HepG2 (cell line): ENCODE measurements around the gene EPB41L2. TPM values are rescaled to one million over a fixed set of nuclear protein-coding genes. Genes with fewer than 3 reads are reported as not detected.
A peak's percentile ranks its signal among the peaks of the same experiment; 100 is the strongest.

Experiments used
- E2F2 ChIP-seq: sonication (generic); formaldehyde crosslinking; IDR thresholded peaks from 2 replicates; pipeline ENCODE4 v1.4.0; 2020; ENCODE audit warnings: missing genetic modification reagents, borderline replicate concordance
- EHMT2 ChIP-seq: fragments of 200-600 bp; sonication (generic); IDR thresholded peaks from 2 replicates; pipeline ENCODE4 v1.7.0; 2017; ENCODE audit warnings: antibody characterized with exemption, low read depth, low read length, borderline replicate concordance
- GPN1 ChIP-seq: sonication (generic); formaldehyde crosslinking; IDR thresholded peaks from 2 replicates; pipeline ENCODE4 v1.5.1; 2020; ENCODE audit warnings: missing genetic modification reagents, borderline replicate concordance
- KLF15 ChIP-seq: sonication (generic); formaldehyde crosslinking; IDR thresholded peaks from 2 replicates; pipeline ENCODE4 v1.8.1; 2023; ENCODE audit warnings: borderline replicate concordance, mild to moderate bottlenecking, inconsistent platforms, missing genetic modification reagents, mixed read lengths
- MAFG ChIP-seq: sonication (generic); formaldehyde crosslinking; IDR thresholded peaks from 2 replicates; pipeline ENCODE4 v1.5.1; 2020; ENCODE audit warnings: mild to moderate bottlenecking, missing genetic modification reagents
- NCOA2 ChIP-seq: sonication (generic); formaldehyde crosslinking; IDR thresholded peaks from 2 replicates; pipeline ENCODE4 v1.8.0; 2022; ENCODE audit warnings: inconsistent platforms
- REPIN1 ChIP-seq: sonication (generic); formaldehyde crosslinking; IDR thresholded peaks from 2 replicates; pipeline ENCODE4 v1.8.0; 2022; ENCODE audit warnings: missing genetic modification reagents, low read depth, mild to moderate bottlenecking, borderline replicate concordance
- SNAPC2 ChIP-seq: sonication (generic); formaldehyde crosslinking; IDR thresholded peaks from 2 replicates; pipeline ENCODE4 v1.8.1; 2022; ENCODE audit warnings: mild to moderate bottlenecking, missing genetic modification reagents
- SOX6 ChIP-seq, 2 experiments: fragments of 450-650 bp in 1 of 2; sonication (generic) in 1 of 2; formaldehyde crosslinking in 1 of 2; IDR thresholded peaks; 2 replicates each; pipeline versions ENCODE4 v1.4.0 to v1.6.1; 2017 to 2020; ENCODE audit warnings: antibody characterized with exemption in 1 of 2, mild to moderate bottlenecking in 1 of 2, missing genetic modification reagents in 1 of 2
- SRSF4 ChIP-seq: fragments of 200-400 bp; formaldehyde crosslinking; IDR thresholded peaks from one replicate; pipeline ENCODE4 v1.6.1; 2018; ENCODE audit warnings: mild to moderate bottlenecking, low read depth, low read length, moderate library complexity; ENCODE audit not compliant: poor library complexity, severe bottlenecking
- STAT5B ChIP-seq: sonication (generic); formaldehyde crosslinking; IDR thresholded peaks from 2 replicates; pipeline ENCODE4 v1.4.0; 2020; ENCODE audit warnings: missing genetic modification reagents
- ZBTB25 ChIP-seq: IDR thresholded peaks from 2 replicates; pipeline ENCODE4 v1.6.1; 2018; ENCODE audit warnings: missing genetic modification reagents
- ZBTB38 ChIP-seq: sonication (generic); formaldehyde crosslinking; IDR thresholded peaks from 2 replicates; pipeline ENCODE4 v1.5.1; 2020; ENCODE audit warnings: mild to moderate bottlenecking, missing genetic modification reagents
- ZNF3 ChIP-seq: IDR thresholded peaks from 2 replicates; pipeline ENCODE4 v1.7.0; 2017; ENCODE audit warnings: inconsistent platforms
- polyA plus RNA-seq, 8 experiments: library from polyadenylated mRNA; depleted of rRNA in 3 of 8; stranded (reverse) in 7 of 8; unstranded in 1 of 8; fragments of >200 nt; fragmentation: Illumina TruSeq in 4 of 8; extraction: Trizol in 4 of 8; gene quantifications; 2 replicates each; pipeline versions ENCODE4 v1.2.1 to v1.2.3, GENCODE V29; 2011 to 2016; ENCODE audit warnings: low read depth in 4 of 8, missing spikeins in 1 of 8, mixed read lengths in 1 of 8; ENCODE audit not compliant: insufficient read depth in 1 of 8
- total RNA-seq, 5 experiments: library from RNA; depleted of rRNA; stranded (reverse); fragments of >200 nt; fragmentation: Illumina TruSeq; extraction: Trizol; gene quantifications; 2 replicates each; pipeline ENCODE4 v1.2.3, GENCODE V29; 2016; ENCODE audit warnings: low read depth in 1 of 5
- TF ChIP-seq, protein P1 (sequence below): sonication (generic); formaldehyde crosslinking; IDR thresholded peaks from 2 replicates; pipeline ENCODE4 v1.4.0; 2020; ENCODE audit warnings: missing genetic modification reagents
- TF ChIP-seq, protein P2 (sequence below): sonication (generic); formaldehyde crosslinking; IDR thresholded peaks from 2 replicates; pipeline ENCODE4 v1.4.0; 2020; ENCODE audit warnings: low read depth, missing genetic modification reagents
- TF ChIP-seq, protein P3 (sequence below): sonication (generic); formaldehyde crosslinking; IDR thresholded peaks from 2 replicates; pipeline ENCODE4 v1.4.0; 2020; ENCODE audit warnings: missing genetic modification reagents

Gene EPB41L2
- total and polyA plus RNA-seq, 2 of the 13 experiments (the other 11 are each of a cell fraction or from before 2014, with no cell fraction given) = 41.7 to 56.4 TPM

DNA sequence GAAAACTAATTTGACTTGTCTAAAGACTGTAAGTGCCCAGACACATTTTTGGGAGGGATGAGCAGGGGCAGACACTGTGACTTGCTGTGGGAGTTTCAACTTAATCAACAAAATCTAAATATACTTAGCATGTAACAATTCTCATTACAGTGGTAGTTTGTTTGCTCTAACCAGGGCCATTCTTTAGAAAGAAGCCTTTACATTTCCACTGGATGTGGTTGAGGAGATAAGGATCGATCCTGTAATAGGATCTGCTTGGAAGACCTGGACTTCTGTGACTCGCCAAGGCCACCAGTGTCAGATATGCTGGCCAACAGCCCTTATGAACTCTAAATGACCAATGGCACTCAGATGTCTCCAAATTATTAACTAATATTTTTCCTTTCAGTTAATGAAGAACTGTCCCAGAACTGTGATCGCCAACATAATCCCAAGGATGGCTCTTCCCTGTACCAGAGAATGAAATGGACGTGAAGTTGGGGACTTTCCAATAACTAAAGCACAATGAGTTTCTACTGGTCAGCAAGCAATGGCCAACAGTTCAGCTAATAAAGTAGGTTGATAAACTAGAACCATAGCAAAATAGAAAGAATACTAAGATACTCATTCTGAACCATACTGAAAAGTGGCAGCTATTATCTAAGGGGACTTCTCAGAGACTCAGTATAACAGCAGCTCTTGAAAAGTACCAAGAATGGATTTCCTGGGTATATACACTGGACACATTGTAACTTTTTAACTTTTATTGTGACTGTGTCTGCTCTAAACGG lies 228.4 kb downstream of the EPB41L2 start (continued):
- TF ChIP-seq, protein P1, sequence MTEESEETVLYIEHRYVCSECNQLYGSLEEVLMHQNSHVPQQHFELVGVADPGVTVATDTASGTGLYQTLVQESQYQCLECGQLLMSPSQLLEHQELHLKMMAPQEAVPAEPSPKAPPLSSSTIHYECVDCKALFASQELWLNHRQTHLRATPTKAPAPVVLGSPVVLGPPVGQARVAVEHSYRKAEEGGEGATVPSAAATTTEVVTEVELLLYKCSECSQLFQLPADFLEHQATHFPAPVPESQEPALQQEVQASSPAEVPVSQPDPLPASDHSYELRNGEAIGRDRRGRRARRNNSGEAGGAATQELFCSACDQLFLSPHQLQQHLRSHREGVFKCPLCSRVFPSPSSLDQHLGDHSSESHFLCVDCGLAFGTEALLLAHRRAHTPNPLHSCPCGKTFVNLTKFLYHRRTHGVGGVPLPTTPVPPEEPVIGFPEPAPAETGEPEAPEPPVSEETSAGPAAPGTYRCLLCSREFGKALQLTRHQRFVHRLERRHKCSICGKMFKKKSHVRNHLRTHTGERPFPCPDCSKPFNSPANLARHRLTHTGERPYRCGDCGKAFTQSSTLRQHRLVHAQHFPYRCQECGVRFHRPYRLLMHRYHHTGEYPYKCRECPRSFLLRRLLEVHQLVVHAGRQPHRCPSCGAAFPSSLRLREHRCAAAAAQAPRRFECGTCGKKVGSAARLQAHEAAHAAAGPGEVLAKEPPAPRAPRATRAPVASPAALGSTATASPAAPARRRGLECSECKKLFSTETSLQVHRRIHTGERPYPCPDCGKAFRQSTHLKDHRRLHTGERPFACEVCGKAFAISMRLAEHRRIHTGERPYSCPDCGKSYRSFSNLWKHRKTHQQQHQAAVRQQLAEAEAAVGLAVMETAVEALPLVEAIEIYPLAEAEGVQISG (CRISPR knock-in tag) = peak; percentile 32; the same call in 1 of the 2 replicates
- TF ChIP-seq, protein P2, sequence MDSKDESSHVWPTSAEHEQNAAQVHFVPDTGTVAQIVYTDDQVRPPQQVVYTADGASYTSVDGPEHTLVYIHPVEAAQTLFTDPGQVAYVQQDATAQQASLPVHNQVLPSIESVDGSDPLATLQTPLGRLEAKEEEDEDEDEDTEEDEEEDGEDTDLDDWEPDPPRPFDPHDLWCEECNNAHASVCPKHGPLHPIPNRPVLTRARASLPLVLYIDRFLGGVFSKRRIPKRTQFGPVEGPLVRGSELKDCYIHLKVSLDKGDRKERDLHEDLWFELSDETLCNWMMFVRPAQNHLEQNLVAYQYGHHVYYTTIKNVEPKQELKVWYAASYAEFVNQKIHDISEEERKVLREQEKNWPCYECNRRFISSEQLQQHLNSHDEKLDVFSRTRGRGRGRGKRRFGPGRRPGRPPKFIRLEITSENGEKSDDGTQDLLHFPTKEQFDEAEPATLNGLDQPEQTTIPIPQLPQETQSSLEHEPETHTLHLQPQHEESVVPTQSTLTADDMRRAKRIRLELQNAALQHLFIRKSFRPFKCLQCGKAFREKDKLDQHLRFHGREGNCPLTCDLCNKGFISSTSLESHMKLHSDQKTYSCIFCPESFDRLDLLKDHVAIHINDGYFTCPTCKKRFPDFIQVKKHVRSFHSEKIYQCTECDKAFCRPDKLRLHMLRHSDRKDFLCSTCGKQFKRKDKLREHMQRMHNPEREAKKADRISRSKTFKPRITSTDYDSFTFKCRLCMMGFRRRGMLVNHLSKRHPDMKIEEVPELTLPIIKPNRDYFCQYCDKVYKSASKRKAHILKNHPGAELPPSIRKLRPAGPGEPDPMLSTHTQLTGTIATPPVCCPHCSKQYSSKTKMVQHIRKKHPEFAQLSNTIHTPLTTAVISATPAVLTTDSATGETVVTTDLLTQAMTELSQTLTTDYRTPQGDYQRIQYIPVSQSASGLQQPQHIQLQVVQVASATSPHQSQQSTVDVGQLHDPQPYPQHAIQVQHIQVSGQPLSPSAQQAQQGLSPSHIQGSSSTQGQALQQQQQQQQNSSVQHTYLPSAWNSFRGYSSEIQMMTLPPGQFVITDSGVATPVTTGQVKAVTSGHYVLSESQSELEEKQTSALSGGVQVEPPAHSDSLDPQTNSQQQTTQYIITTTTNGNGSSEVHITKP (CRISPR knock-in tag) = no peak
- TF ChIP-seq ZNF3 (CRISPR knock-in tag) = no peak
- TF ChIP-seq ZBTB25 (CRISPR knock-in tag) = 0 out of 2 replicates have a peak, but pooled peaks have one; percentile 33
- TF ChIP-seq, protein P3, sequence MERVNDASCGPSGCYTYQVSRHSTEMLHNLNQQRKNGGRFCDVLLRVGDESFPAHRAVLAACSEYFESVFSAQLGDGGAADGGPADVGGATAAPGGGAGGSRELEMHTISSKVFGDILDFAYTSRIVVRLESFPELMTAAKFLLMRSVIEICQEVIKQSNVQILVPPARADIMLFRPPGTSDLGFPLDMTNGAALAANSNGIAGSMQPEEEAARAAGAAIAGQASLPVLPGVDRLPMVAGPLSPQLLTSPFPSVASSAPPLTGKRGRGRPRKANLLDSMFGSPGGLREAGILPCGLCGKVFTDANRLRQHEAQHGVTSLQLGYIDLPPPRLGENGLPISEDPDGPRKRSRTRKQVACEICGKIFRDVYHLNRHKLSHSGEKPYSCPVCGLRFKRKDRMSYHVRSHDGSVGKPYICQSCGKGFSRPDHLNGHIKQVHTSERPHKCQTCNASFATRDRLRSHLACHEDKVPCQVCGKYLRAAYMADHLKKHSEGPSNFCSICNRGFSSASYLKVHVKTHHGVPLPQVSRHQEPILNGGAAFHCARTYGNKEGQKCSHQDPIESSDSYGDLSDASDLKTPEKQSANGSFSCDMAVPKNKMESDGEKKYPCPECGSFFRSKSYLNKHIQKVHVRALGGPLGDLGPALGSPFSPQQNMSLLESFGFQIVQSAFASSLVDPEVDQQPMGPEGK (CRISPR knock-in tag) = no peak
- no peak for TF ChIP-seq GPN1 (CRISPR knock-in tag)
- TF ChIP-seq MAFG (CRISPR knock-in tag) = no peak
- no peak for TF ChIP-seq E2F2
- no peak for TF ChIP-seq SRSF4
- TF ChIP-seq STAT5B (CRISPR knock-in tag) = no peak
- TF ChIP-seq EHMT2 = peak; percentile 82; the same call in 1 of the 2 replicates
- TF ChIP-seq SNAPC2 (CRISPR knock-in tag) = no peak
- TF ChIP-seq NCOA2 (CRISPR knock-in tag) = peak; percentile 76
- TF ChIP-seq SOX6 (IDR thresholded peaks at IDR 0.05) = no peak
- peak; percentile 91 for TF ChIP-seq SOX6 (CRISPR knock-in tag; IDR thresholded peaks at IDR 0.05)
- no peak; the same call in 1 of the 2 replicates for TF ChIP-seq REPIN1 (CRISPR knock-in tag)
- TF ChIP-seq KLF15 (CRISPR knock-in tag) = no peak
- no peak for TF ChIP-seq ZBTB38
